Measurements from ENCODE around the gene RAB11A.

DNA sequence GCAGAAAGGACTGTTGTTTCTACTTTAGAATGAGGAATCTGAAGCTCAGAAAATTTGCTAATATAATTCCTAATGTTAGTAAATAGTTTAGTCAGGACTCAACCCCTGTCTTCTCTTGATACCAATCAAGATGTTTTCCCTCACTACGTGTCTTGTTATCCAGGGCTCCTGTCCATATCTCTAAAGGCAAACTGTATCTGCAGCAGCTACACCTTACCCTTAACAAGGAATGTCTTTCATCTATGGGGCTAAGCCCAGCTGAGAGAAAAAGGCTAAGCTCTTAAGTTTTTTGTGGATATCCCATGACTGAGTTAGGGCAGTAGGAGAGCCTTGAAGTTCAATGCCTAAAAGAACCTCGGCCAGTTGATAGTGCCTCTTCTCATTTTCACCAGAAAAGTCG lies 32.5 kb downstream of the RAB11A start:
- TF ChIP-seq TAF1 (IDR thresholded peaks at IDR 0.05; ENCODE audit: low read depth, low read length) = no peak
- no peak for TF ChIP-seq SPI1 (IDR thresholded peaks at IDR 0.05; ENCODE audit: low read depth, low read length)
- no peak for TF ChIP-seq POLR2AphosphoS5 (IDR thresholded peaks at IDR 0.05; ENCODE audit: low read depth, low read length)
- TF ChIP-seq POU2F2 (IDR thresholded peaks at IDR 0.05; ENCODE audit: low read depth, low read length) = no peak
- no peak for TF ChIP-seq POLR2A (IDR thresholded peaks at IDR 0.05; ENCODE audit: low read depth, low read length)
- TF ChIP-seq PAX5 (IDR thresholded peaks at IDR 0.05; ENCODE audit: insufficient read depth, low read length, severe bottlenecking) = no peak

All from GM12891 (cell line).